ENCODE measurements around the gene TRHDE.

TRHDE gene

DNA sequence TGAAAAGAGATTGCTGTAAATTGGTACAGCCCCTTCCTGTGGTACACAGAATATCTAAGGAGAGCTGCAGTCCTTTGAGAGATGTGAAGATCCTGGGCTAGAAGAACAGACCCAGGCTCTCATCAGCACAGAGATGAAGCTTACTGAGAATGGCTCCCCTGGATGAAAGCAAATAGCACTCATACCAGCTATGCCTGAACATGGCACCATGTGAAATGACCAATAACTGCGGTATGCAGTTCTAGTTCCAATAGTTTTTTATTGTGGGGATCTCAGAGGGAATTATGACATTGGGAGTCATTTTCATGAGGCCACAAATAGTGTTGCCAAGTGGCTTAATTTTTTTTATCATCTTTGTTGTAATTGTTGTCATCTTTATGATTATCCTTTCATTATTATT lies 15.4 kb upstream of the TRHDE start:
- Histone ChIP-seq H4K20me1 (no peaks in the 10 kb centered on the region), H3K4me3 (no peak overlapping the region), H3K9ac (no peak overlapping the region), H3K36me3 (no peaks in the 10 kb centered on the region), H3K9me3 (no peaks in the 10 kb centered on the region), H3K4me2 (no peak overlapping the region), H3K4me1 (no peaks in the 10 kb centered on the region), H3K27me3 (no peaks in the 10 kb centered on the region), H3K27ac (no peak overlapping the region)
- no peak for TF ChIP-seq Cebpa-rat (IDR thresholded peaks at IDR 0.05)

DNA sequence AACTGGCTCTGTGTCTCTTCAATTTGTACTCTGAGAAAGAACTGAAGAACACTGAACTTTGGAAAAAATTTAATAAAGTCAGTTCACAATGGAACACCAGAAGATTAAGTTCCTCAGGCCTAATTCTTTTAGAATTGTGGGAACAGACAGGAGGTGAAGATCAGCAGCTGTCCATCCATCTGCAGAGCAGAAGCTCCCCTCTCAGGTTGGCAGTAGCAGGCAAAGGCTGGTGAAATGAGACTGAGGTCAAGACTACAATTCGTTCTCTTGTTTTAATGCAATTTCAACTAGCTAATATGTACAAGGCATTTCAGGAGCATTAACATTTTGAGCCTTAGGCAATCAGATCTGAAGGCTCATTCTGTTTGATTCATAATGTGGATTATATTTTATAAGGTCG lies 10.3 kb upstream of the TRHDE start:
- Histone ChIP-seq H3K9ac (no peak overlapping the region), H3K9me3 (no peaks in the 10 kb centered on the region), H3K4me1 (no peaks in the 10 kb centered on the region), H3K27me3 (no peaks in the 10 kb centered on the region), H3K4me2 (no peak overlapping the region), H3K36me3 (no peaks in the 10 kb centered on the region), H3K4me3 (no peak overlapping the region), H3K27ac (no peak overlapping the region), H4K20me1 (no peaks in the 10 kb centered on the region)
- no peak for TF ChIP-seq Cebpa-rat (IDR thresholded peaks at IDR 0.05)

DNA sequence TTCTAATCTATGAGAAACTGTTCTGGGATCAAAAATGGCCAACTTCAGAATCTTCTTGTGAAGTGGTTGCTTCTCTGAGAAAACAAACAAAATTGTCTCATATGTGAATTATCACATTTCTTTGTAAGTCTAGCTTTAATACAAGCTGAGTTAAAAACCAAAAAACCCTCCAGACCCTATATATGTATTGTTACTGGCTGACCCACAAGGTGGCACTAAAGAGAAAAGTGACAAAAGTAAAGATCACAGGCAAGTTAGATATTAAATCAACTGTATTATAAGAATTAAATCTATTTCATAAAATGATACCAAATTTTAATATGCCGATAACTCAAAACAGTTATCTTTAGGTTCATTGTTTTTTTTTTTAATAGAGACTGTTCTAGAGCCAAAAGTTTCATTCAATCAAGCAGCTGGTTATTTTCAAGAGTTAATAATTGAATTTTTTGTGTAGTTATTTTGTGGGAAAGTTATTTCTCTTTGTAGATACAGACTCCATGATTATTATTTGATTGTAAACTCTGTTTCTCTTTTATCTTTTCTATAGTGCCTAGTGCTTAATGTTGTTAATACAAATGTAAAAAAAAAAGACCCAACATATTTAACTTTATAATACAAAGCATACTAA lies 7.5 kb upstream of the TRHDE start:
- TF ChIP-seq Cebpa-rat (IDR thresholded peaks at IDR 0.05) = no peak

DNA sequence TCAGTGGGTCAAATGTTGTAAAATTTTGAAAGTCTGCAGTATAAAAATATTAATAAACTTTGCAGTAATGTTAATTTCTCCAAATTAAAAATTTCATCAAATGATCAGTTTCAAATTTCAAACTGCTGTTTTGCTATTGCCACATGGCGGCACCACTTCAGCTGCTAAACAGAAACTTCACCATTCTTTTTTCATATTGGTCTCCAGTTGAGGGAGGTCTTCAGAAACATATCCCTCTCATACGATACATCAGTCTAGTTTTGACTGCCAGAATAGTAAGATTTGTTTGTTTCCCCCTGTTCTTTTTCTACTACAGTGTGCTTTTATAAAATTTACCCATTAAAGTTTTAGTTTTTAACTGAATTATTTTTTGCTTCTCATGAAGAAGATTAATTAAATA lies 4.2 kb upstream of the TRHDE start:
- H3K9ac ChIP-seq = no peak overlapping the region
- no peak overlapping the region for H3K27ac ChIP-seq
- H3K4me1 ChIP-seq = no peaks in the 10 kb centered on the region

More for the DNA sequence above, 7.5 kb upstream of the TRHDE start:
- H3K27me3 ChIP-seq = no peaks in the 10 kb centered on the region; the same call in 1 of the 2 replicates
- H3K9ac ChIP-seq = no peak overlapping the region
- H3K27ac ChIP-seq = no peak overlapping the region
- no peak overlapping the region for H3K4me3 ChIP-seq
- H3K9me3 ChIP-seq = no peaks in the 10 kb centered on the region
- no peak overlapping the region for H3K4me2 ChIP-seq
- H3K36me3 ChIP-seq = no peaks in the 10 kb centered on the region
- H4K20me1 ChIP-seq = no peaks in the 10 kb centered on the region
- no peaks in the 10 kb centered on the region for H3K4me1 ChIP-seq

DNA sequence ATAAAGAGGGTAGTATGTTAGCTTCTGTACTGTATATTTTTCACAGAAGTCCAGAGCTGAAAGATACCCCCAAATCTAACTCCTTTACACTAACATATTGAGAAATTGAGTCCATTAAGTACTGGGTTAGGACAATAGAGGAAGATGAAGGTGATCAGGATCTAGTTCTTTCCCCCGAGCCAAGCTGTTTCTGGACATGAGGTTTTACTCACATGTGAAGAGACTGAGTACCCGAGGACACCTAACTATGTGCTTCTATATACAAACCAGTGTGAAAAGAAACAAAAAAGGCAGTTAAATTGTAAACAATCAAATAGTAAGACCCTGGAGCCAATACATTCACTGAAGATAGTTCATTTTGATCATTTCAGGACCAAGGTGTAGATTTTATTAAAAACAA lies 3.8 kb upstream of the TRHDE start:
- Histone ChIP-seq H3K36me3 (no peaks in the 10 kb centered on the region), H3K9ac (no peak overlapping the region), H3K4me3 (no peak overlapping the region), H3K4me1 (no peaks in the 10 kb centered on the region), H3K27ac (no peak overlapping the region), H3K9me3 (peaks cover 21% of the 10 kb centered on the region), H4K20me1 (no peaks in the 10 kb centered on the region), H3K4me2 (no peak overlapping the region), H3K27me3 (peaks cover 37% of the 10 kb centered on the region)
- TF ChIP-seq Cebpa-rat (IDR thresholded peaks at IDR 0.05) = no peak

More for the DNA sequence above, 4.2 kb upstream of the TRHDE start:
- peaks cover 17% of the 10 kb centered on the region for H3K9me3 ChIP-seq
- TF ChIP-seq Cebpa-rat (IDR thresholded peaks at IDR 0.05) = no peak
- H3K36me3 ChIP-seq = no peaks in the 10 kb centered on the region
- no peaks in the 10 kb centered on the region for H4K20me1 ChIP-seq
- peaks cover 33% of the 10 kb centered on the region for H3K27me3 ChIP-seq
- no peak overlapping the region for H3K4me3 ChIP-seq
- no peak overlapping the region for H3K4me2 ChIP-seq

DNA sequence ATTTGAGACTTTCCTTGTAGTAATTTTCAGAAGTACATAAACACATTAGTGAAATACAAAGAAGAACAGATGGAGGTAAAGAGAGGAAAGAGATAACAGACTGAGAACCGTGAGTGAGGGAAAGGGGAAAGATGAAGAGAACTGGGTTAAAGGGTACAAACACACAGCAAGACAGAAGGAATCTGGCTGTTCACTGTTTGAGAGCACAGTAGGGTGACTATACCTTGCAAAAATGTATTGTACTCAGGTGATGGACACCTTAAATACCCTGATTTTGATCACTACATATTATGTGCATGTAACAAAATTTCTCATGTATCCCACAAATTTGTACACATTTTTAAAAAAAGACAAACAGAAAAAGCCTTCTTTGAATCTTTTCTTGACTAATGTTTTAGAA lies 2.7 kb upstream of the TRHDE start:
- peaks cover 41% of the 10 kb centered on the region for H3K27me3 ChIP-seq
- no peaks in the 10 kb centered on the region for H3K4me1 ChIP-seq
- no peak overlapping the region for H3K9ac ChIP-seq
- peaks cover 28% of the 10 kb centered on the region for H3K9me3 ChIP-seq
- H3K4me3 ChIP-seq = no peak overlapping the region
- H4K20me1 ChIP-seq = no peaks in the 10 kb centered on the region
- no peaks in the 10 kb centered on the region for H3K36me3 ChIP-seq
- TF ChIP-seq Cebpa-rat (IDR thresholded peaks at IDR 0.05) = no peak
- H3K27ac ChIP-seq = no peak overlapping the region
- no peak overlapping the region for H3K4me2 ChIP-seq

DNA sequence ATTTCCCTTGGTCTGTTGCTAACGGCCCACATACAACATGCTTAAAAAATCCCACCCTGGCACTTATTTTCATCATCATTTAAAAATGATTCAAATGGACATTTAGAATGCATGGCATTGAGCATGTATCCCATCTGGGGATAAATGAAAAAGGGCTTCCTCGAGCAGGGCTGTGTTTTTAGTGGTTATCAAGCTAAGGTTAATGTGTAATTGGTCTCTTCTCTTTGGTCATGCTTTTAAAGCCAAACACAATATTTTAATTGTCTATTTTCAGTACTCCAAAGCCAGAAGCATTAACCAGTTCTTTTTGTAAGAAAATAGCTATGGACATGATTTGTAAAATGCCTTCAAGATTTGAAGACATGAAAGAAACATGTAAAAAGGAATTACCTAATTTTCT lies 1.9 kb upstream of the TRHDE start:
- Histone ChIP-seq H3K4me2 (no peak overlapping the region), H3K27ac (no peak overlapping the region), H3K4me1 (no peaks in the 10 kb centered on the region), H3K4me3 (no peak overlapping the region), H3K9ac (no peak overlapping the region), H4K20me1 (no peaks in the 10 kb centered on the region), H3K27me3 (peaks cover 41% of the 10 kb centered on the region), H3K36me3 (no peaks in the 10 kb centered on the region), H3K9me3 (peaks cover 28% of the 10 kb centered on the region)
- TF ChIP-seq Cebpa-rat (IDR thresholded peaks at IDR 0.05) = no peak

DNA sequence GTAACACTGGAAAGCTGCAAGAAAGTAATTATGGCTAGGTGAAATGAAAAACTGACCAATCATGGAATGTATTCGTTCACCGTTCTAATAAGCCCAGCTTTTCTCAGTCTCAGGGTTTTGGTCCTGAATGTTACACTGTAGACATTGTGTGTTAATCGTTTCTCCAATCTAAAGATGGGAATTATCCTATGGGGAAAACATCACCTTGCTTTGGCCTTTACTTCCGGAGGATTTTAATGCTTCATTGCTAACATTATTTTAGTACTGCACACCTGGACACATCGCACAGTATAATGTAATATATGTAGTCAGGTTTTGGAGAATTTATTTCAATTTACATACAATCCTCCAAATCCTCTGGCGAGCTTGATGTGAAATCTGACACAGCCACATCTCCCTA lies 1.2 kb upstream of the TRHDE start:
- Histone ChIP-seq H3K36me3 (no peaks in the 10 kb centered on the region), H3K27me3 (peaks cover 41% of the 10 kb centered on the region), H3K27ac (no peak overlapping the region), H3K9me3 (peaks cover 28% of the 10 kb centered on the region), H3K9ac (no peak overlapping the region), H3K4me3 (no peak overlapping the region), H3K4me1 (no peaks in the 10 kb centered on the region), H4K20me1 (no peaks in the 10 kb centered on the region), H3K4me2 (no peak overlapping the region)
- no peak for TF ChIP-seq Cebpa-rat (IDR thresholded peaks at IDR 0.05)

DNA sequence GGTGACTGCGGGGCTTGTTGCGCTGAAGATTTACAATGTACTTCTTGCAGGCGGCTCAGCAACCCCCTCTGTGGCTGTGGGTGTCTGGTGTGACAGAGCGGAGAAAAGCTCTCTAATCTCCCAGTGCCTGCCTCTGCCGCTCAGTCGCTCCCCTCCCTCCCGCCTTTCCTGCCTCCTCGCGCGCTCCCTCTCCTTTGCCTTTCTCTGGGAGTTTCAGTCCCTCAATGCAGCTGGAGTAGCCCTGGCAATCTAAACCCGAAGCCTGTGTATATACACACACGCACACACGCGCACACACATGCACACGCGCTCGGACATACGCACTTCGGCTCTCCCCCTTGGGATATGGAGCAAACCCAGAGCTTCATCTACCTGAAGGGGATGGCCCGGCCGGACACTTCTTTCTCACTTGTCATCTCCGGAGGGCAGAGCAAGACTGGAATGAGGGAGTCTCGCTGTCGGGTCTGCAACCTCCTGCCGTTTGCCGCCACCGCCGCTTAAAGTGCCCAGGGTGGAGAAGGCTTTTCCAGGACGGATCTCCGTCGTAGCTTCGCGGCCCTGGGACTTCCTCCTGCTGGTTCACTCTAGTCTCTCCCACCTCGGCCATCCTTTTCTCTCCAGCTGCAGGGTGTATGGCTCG lies 599 bp upstream of the TRHDE start:
- Histone ChIP-seq H3K9ac (no peak overlapping the region), H4K20me1 (no peaks in the 10 kb centered on the region), H3K9me3 (peaks cover 28% of the 10 kb centered on the region), H3K27ac (no peak overlapping the region), H3K27me3 (peaks cover 41% of the 10 kb centered on the region), H3K4me1 (no peaks in the 10 kb centered on the region), H3K4me2 (peak overlapping the region; percentile 63), H3K36me3 (no peaks in the 10 kb centered on the region), H3K4me3 (peak overlapping the region; percentile 59)
- TF ChIP-seq Cebpa-rat (IDR thresholded peaks at IDR 0.05) = no peak

DNA sequence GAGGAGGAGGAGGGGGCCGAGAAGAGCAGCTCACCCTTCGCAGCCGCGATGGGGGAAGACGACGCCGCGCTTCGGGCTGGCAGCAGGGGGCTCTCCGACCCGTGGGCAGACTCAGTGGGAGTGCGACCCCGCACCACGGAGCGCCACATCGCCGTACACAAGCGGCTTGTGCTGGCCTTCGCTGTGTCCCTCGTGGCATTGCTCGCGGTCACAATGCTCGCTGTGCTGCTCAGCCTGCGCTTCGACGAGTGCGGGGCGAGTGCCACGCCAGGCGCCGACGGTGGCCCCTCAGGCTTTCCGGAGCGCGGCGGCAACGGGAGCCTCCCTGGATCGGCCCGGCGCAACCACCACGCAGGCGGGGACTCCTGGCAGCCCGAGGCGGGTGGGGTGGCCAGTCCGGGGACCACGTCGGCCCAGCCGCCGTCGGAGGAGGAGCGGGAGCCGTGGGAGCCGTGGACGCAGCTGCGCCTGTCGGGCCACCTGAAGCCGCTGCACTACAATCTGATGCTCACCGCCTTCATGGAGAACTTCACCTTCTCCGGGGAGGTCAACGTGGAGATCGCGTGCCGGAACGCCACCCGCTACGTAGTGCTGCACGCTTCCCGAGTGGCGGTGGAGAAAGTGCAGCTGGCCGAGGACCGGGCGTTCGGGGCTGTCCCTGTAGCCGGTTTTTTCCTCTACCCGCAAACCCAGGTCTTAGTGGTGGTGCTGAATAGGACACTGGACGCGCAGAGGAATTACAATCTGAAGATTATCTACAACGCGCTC lies 745 bp downstream of the TRHDE start:
- H3K36me3 ChIP-seq = no peaks in the 10 kb centered on the region
- no peaks in the 10 kb centered on the region for H3K4me1 ChIP-seq
- H4K20me1 ChIP-seq = no peaks in the 10 kb centered on the region
- H3K4me3 ChIP-seq = no peak overlapping the region
- peaks cover 41% of the 10 kb centered on the region for H3K27me3 ChIP-seq
- H3K4me2 ChIP-seq = no peak overlapping the region
- H3K27ac ChIP-seq = no peak overlapping the region
- TF ChIP-seq Cebpa-rat (IDR thresholded peaks at IDR 0.05) = no peak
- peaks cover 28% of the 10 kb centered on the region for H3K9me3 ChIP-seq
- no peak overlapping the region for H3K9ac ChIP-seq
